Neural cell (in vitro differentiated cells): ENCODE results near the gene CNP. TPM values are rescaled to one million over a fixed set of nuclear protein-coding genes. Genes with fewer than 3 reads are reported as not detected.

Experiments used
- H2AFZ ChIP-seq: fragments of 200-600, 300-800 bp; sonication (generic), shearing (Covaris generic); 2 replicates; pipeline ENCODE4 v1.6.0; 2014; ENCODE audit warnings: low read depth, mild to moderate bottlenecking, antibody characterized with exemption, low read length, moderate library complexity
- H3F3A ChIP-seq: fragments of 200-600 bp; shearing (Covaris generic); 2 replicates; pipeline ENCODE4 v1.6.1; 2016; ENCODE audit warnings: mild to moderate bottlenecking, moderate library complexity, mixed read lengths, antibody characterized with exemption, low read length; ENCODE audit not compliant: insufficient read depth, poor library complexity, severe bottlenecking
- H3K27ac ChIP-seq: fragments of 200-600, 300-800 bp; sonication (generic), shearing (Covaris generic); 2 replicates; pipeline ENCODE4 v1.5.1; 2014; ENCODE audit warnings: mild to moderate bottlenecking, low read length, moderate library complexity
- H3K27me3 ChIP-seq: fragments of 300-800, 200-600 bp; sonication (generic), shearing (Covaris generic); 2 replicates; pipeline ENCODE4 v1.6.0; 2014; ENCODE audit warnings: mild to moderate bottlenecking, low read depth, low read length, moderate library complexity; ENCODE audit not compliant: insufficient read depth
- H3K36me3 ChIP-seq: fragments of 300-800, 200-600 bp; sonication (generic), shearing (Covaris generic); 2 replicates; pipeline ENCODE4 v1.5.1; 2014; ENCODE audit warnings: mild to moderate bottlenecking, antibody characterized with exemption, low read length, moderate library complexity; ENCODE audit not compliant: insufficient read depth
- H3K4me2 ChIP-seq: fragments of 300-800, 200-600 bp; sonication (generic), shearing (Covaris generic); 2 replicates; pipeline ENCODE4 v1.6.0; 2014; ENCODE audit warnings: mild to moderate bottlenecking, low read length
- H3K4me3 ChIP-seq: fragments of 300-800, 200-600 bp; sonication (generic), shearing (Covaris generic); 2 replicates; pipeline ENCODE4 v1.5.1; 2014; ENCODE audit warnings: mild to moderate bottlenecking, low read length, moderate library complexity
- H3K79me2 ChIP-seq: fragments of 200-600 bp; shearing (Covaris generic); replicated peaks from 2 replicates; pipeline ENCODE4 v1.6.0; 2014; ENCODE audit warnings: mild to moderate bottlenecking, low read length, moderate library complexity; ENCODE audit not compliant: insufficient read depth
- H3K9ac ChIP-seq: fragments of 300-800, 200-600 bp; sonication (generic), shearing (Covaris generic); 2 replicates; pipeline ENCODE4 v1.6.1; 2016; ENCODE audit warnings: mild to moderate bottlenecking, low read length, mixed read lengths
- H3K9me2 ChIP-seq: fragments of 200-600 bp; shearing (Covaris generic); 2 replicates; pipeline ENCODE4 v1.6.1; 2016; ENCODE audit warnings: mild to moderate bottlenecking, low read length, mixed read lengths; ENCODE audit not compliant: insufficient read depth
- H3K9me3 ChIP-seq: fragments of 200-600, 300-800 bp; sonication (generic), shearing (Covaris generic); 2 replicates; pipeline ENCODE4 v1.6.1; 2016; ENCODE audit warnings: mild to moderate bottlenecking, mixed run types, low read length, moderate library complexity, mixed read lengths
- H4K20me1 ChIP-seq: fragments of 200-600 bp; shearing (Covaris generic); 2 replicates; pipeline ENCODE4 v1.6.1; 2016; ENCODE audit warnings: mild to moderate bottlenecking, mixed run types; ENCODE audit not compliant: insufficient read depth
- EP300 ChIP-seq: fragments of 450-650 bp; conservative IDR thresholded peaks from 2 replicates; pipeline ENCODE4 v1.6.1; 2014; ENCODE audit warnings: antibody characterized with exemption, mild to moderate bottlenecking, moderate library complexity; ENCODE audit not compliant: poor library complexity, severe bottlenecking
- EZH2 ChIP-seq: fragments of 200-600, 300-800 bp; shearing (Covaris generic), sonication (generic); IDR thresholded peaks from 2 replicates; pipeline ENCODE4 v1.6.1; 2014; ENCODE audit warnings: antibody characterized with exemption, low read length, borderline replicate concordance, mild to moderate bottlenecking; ENCODE audit not compliant: insufficient read depth, poor library complexity, severe bottlenecking
- MXI1 ChIP-seq: fragments of 450-650 bp; conservative IDR thresholded peaks from 2 replicates; pipeline ENCODE4 v1.6.1; 2014; ENCODE audit warnings: antibody characterized with exemption, mild to moderate bottlenecking; ENCODE audit not compliant: poor library complexity, severe bottlenecking
- POLR2AphosphoS5 ChIP-seq: IDR thresholded peaks from 2 replicates; pipeline ENCODE4 v1.6.1; 2012
- RAD21 ChIP-seq: fragments of 450-650 bp; conservative IDR thresholded peaks from 2 replicates; pipeline ENCODE4 v1.6.1; 2014; ENCODE audit warnings: antibody characterized with exemption, mild to moderate bottlenecking, moderate library complexity
- SMC3 ChIP-seq: fragments of 450-650 bp; conservative IDR thresholded peaks from 2 replicates; pipeline ENCODE4 v1.6.1; 2014; ENCODE audit warnings: antibody characterized with exemption, mild to moderate bottlenecking, moderate library complexity; ENCODE audit not compliant: poor library complexity
- TAF1 ChIP-seq: IDR thresholded peaks from 2 replicates; pipeline ENCODE4 v1.6.1; 2012; ENCODE audit warnings: low read depth
- polyA plus RNA-seq: library from polyadenylated mRNA; depleted of rRNA; stranded (reverse); fragments of >200 nt; gene quantifications from 2 replicates; pipeline ENCODE4 v1.2.3, GENCODE V29; 2014
- TF ChIP-seq, protein P1 (sequence below): fragments of 450-650 bp; IDR thresholded peaks from 2 replicates; pipeline ENCODE4 v1.5.1; 2014; ENCODE audit warnings: antibody characterized with exemption, mild to moderate bottlenecking, moderate library complexity; ENCODE audit not compliant: poor library complexity, severe bottlenecking
- TF ChIP-seq, protein P2 (sequence below): IDR thresholded peaks from 2 replicates; pipeline ENCODE4 v1.6.1; 2012; ENCODE audit warnings: borderline replicate concordance

Gene CNP
- polyA plus RNA-seq, 1 donor from 2014 or later = 27.7 TPM

DNA sequence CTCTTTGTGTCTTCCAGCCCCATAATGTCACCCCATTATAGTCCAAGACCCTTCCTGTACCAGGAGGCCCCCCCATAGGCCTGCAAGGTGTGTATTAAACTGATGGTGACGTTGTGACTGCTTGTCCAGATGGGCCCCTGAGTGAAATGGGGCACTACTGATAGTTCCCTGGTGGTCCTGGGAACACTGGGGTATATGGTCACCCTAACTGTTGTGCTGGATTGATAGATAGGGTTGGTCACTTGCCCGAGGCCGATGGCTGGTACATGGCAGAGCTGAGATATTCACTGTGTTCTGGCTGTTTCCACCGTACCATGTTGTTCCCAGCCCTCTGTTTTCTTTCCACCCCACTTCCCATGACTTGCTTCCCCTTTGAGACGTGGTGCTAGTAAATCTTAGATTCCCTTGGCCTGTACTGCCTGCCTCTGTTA lies 4.3 kb downstream of the CNP start:
- H3K4me2 ChIP-seq = no peak overlapping the region
- peaks cover 5% of the 10 kb centered on the region for H3K36me3 ChIP-seq
- no peaks in the 10 kb centered on the region for H3K27me3 ChIP-seq
- H2AFZ ChIP-seq = no peak overlapping the region
- H3K27ac ChIP-seq = no peak overlapping the region
- H3F3A ChIP-seq = no peaks in the 10 kb centered on the region
- H3K79me2 ChIP-seq = peaks cover 18% of the 10 kb centered on the region
- no peak overlapping the region for H3K4me3 ChIP-seq
- H3K9ac ChIP-seq = no peak overlapping the region
- H3K9me2 ChIP-seq = no peaks in the 10 kb centered on the region
- TF ChIP-seq EZH2 (no peak), EP300 (no peak), TAF1 (no peak), SMC3 (no peak), POLR2AphosphoS5 (no peak), MXI1 (no peak), RAD21 (no peak)
- TF ChIP-seq, protein P1, sequence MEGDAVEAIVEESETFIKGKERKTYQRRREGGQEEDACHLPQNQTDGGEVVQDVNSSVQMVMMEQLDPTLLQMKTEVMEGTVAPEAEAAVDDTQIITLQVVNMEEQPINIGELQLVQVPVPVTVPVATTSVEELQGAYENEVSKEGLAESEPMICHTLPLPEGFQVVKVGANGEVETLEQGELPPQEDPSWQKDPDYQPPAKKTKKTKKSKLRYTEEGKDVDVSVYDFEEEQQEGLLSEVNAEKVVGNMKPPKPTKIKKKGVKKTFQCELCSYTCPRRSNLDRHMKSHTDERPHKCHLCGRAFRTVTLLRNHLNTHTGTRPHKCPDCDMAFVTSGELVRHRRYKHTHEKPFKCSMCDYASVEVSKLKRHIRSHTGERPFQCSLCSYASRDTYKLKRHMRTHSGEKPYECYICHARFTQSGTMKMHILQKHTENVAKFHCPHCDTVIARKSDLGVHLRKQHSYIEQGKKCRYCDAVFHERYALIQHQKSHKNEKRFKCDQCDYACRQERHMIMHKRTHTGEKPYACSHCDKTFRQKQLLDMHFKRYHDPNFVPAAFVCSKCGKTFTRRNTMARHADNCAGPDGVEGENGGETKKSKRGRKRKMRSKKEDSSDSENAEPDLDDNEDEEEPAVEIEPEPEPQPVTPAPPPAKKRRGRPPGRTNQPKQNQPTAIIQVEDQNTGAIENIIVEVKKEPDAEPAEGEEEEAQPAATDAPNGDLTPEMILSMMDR = no peak
- TF ChIP-seq, protein P2, sequence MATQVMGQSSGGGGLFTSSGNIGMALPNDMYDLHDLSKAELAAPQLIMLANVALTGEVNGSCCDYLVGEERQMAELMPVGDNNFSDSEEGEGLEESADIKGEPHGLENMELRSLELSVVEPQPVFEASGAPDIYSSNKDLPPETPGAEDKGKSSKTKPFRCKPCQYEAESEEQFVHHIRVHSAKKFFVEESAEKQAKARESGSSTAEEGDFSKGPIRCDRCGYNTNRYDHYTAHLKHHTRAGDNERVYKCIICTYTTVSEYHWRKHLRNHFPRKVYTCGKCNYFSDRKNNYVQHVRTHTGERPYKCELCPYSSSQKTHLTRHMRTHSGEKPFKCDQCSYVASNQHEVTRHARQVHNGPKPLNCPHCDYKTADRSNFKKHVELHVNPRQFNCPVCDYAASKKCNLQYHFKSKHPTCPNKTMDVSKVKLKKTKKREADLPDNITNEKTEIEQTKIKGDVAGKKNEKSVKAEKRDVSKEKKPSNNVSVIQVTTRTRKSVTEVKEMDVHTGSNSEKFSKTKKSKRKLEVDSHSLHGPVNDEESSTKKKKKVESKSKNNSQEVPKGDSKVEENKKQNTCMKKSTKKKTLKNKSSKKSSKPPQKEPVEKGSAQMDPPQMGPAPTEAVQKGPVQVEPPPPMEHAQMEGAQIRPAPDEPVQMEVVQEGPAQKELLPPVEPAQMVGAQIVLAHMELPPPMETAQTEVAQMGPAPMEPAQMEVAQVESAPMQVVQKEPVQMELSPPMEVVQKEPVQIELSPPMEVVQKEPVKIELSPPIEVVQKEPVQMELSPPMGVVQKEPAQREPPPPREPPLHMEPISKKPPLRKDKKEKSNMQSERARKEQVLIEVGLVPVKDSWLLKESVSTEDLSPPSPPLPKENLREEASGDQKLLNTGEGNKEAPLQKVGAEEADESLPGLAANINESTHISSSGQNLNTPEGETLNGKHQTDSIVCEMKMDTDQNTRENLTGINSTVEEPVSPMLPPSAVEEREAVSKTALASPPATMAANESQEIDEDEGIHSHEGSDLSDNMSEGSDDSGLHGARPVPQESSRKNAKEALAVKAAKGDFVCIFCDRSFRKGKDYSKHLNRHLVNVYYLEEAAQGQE = no peak
- H4K20me1 ChIP-seq = no peaks in the 10 kb centered on the region
- H3K9me3 ChIP-seq = no peaks in the 10 kb centered on the region

DNA sequence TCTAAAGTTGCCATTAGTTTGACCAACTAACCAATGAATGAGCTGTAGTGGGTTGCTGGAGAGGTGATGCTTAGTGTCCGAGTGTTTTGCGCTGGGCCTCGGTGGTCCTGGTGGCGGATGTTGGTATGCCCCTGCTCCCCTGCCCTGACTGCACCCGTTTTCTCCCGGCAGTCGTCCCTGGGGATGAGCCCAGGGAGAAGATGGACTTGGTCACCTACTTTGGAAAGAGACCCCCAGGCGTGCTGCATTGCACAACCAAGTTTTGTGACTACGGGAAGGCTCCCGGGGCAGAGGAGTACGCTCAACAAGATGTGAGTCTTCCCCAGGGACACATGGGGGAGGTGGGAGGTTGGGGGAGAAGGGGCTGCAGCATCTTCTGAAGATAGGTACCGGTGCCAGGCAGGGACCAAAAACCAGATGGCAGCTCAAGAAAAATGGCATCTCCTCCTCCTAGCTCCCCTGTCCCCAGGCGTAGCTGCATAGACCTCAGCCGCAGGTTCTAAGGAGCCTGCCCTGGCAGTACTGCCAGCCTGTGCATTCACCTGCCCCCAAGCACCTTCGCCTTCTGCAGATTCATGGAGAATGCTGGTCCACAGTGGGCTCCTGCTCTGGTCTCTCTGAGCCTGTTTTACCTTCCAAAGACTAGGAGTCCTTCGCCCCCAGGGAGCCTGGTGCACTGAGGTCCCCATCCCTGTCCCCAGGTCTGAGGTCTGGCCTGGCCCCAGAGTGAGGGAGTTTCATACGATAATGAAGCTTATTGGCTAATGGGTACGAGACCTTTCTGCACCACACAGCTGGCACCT lies 5.3 kb downstream of the CNP start:
- H3K27me3 ChIP-seq = no peaks in the 10 kb centered on the region
- no peaks in the 10 kb centered on the region for H3K9me2 ChIP-seq
- TF ChIP-seq, protein P2 = no peak
- TF ChIP-seq POLR2AphosphoS5 (no peak), EZH2 (no peak), SMC3 (no peak), MXI1 (no peak), EP300 (no peak), RAD21 (no peak), TAF1 (no peak)
- TF ChIP-seq, protein P1 = no peak
- no peak overlapping the region for H3K27ac ChIP-seq
- peaks cover 18% of the 10 kb centered on the region for H3K79me2 ChIP-seq
- no peaks in the 10 kb centered on the region for H4K20me1 ChIP-seq
- H3K9ac ChIP-seq = no peak overlapping the region
- peaks cover 6% of the 10 kb centered on the region for H3K36me3 ChIP-seq
- H3K9me3 ChIP-seq = no peaks in the 10 kb centered on the region
- H2AFZ ChIP-seq = no peak overlapping the region
- H3F3A ChIP-seq = no peaks in the 10 kb centered on the region
- H3K4me3 ChIP-seq = no peak overlapping the region
- no peak overlapping the region for H3K4me2 ChIP-seq
